GM12874 (cell line): ENCODE data around the gene PCDHGA7.
A peak's percentile ranks its signal among the peaks of the same experiment; 100 is the strongest.

ENCODE experiments used
- TF ChIP-seq, protein P1 (sequence below): IDR thresholded peaks from 2 replicates; pipeline ENCODE4 v1.5.1; 2011; ENCODE audit warnings: low read depth, mild to moderate bottlenecking, control low read depth, low read length, moderate library complexity; ENCODE audit not compliant: insufficient read depth

The PCDHGA7 gene

DNA sequence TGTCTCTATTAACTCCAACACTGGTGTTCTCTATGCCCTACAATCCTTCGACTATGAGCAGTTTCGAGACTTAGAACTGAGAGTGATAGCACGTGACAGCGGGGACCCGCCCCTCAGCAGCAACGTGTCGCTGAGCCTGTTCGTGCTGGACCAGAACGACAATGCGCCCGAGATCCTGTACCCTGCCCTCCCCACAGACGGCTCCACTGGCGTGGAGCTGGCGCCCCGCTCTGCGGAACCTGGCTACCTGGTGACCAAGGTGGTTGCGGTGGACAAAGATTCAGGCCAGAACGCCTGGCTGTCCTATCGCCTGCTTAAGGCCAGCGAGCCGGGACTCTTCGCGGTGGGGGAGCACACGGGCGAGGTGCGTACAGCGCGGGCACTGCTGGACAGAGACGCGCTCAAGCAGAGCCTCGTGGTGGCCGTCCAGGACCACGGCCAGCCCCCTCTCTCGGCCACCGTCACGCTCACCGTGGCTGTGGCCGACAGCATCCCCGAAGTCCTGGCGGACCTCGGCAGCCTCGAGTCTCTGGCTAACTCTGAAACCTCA is 40.3 kb downstream of the PCDHGA7 start:
- TF ChIP-seq, protein P1, sequence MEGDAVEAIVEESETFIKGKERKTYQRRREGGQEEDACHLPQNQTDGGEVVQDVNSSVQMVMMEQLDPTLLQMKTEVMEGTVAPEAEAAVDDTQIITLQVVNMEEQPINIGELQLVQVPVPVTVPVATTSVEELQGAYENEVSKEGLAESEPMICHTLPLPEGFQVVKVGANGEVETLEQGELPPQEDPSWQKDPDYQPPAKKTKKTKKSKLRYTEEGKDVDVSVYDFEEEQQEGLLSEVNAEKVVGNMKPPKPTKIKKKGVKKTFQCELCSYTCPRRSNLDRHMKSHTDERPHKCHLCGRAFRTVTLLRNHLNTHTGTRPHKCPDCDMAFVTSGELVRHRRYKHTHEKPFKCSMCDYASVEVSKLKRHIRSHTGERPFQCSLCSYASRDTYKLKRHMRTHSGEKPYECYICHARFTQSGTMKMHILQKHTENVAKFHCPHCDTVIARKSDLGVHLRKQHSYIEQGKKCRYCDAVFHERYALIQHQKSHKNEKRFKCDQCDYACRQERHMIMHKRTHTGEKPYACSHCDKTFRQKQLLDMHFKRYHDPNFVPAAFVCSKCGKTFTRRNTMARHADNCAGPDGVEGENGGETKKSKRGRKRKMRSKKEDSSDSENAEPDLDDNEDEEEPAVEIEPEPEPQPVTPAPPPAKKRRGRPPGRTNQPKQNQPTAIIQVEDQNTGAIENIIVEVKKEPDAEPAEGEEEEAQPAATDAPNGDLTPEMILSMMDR, result no peak

- TF ChIP-seq, protein P1, result no peak
Observed at GRCh38 chr5:141427783-141428426, 45.4 kb downstream of the PCDHGA7 start.

DNA sequence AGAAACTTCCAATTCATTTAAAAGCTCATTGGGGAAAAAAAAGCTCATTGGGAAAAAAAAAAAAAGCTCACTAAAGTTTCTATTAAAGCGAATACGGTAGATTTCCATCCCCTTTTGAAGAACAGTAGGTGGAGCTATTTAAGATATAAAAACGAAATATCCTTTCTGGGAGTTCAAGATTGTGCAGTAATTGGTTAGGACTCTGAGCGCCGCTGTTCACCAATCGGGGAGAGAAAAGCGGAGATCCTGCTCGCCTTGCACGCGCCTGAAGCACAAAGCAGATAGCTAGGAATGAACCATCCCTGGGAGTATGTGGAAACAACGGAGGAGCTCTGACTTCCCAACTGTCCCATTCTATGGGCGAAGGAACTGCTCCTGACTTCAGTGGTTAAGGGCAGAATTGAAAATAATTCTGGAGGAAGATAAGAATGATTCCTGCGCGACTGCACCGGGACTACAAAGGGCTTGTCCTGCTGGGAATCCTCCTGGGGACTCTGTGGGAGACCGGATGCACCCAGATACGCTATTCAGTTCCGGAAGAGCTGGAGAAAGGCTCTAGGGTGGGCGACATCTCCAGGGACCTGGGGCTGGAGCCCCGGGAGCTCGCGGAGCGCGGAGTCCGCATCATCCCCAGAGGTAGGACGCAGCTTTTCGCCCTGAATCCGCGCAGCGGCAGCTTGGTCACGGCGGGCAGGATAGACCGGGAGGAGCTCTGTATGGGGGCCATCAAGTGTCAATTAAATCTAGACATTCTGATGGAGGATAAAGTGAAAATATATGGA is 48.0 kb downstream of the PCDHGA7 start, which contains the start of gene PCDHGA12:
TSS of gene PCDHGA12 (plus strand) at position 176 of the 782 bp plus-strand sequence. CDS start at position 429, 253 bp downstream.
- TF ChIP-seq, protein P1, result peak; percentile 53

DNA sequence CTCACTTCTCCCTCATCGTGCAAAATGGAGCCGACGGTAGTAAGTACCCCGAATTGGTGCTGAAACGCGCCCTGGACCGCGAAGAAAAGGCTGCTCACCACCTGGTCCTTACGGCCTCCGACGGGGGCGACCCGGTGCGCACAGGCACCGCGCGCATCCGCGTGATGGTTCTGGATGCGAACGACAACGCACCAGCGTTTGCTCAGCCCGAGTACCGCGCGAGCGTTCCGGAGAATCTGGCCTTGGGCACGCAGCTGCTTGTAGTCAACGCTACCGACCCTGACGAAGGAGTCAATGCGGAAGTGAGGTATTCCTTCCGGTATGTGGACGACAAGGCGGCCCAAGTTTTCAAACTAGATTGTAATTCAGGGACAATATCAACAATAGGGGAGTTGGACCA is 48.7 kb downstream of the PCDHGA7 start:
- TF ChIP-seq, protein P1, result no peak

DNA sequence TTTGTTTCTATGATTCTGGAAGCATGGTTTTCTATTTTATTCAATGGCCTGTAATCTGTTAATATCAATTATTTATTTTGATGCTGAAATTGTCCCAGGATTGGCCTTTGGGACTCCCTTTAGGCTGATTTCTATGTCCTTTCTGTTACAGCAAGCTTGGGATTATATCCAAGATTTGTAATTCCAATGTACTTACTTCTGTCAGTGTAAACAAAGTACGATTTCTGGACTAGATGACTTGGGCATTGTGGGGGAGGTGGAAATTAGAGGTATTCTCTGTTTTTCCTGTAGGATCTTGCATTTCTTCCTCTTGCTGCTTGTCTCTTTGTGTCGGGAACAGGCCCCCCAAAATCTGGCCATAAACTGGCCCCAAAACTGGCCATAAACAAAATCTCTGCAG is 51.5 kb downstream of the PCDHGA7 start:
- TF ChIP-seq, protein P1, result no peak
